RWPE2 (cell line): ENCODE measurements around the gene ATP13A3.
"Not testable (repeated sequence)": the region's sequence is repeated elsewhere in the genome, so short reads cannot be mapped to it uniquely, and the experiment has no call there.

Source experiments
- ATAC-seq: fragments of 200-7000 bp; cut with Tn5 transposase; 3 replicates; pipeline ENCODE4 v1.9.1; 2021; ENCODE audit warnings: low read depth
- DNase-seq: peaks from one replicate; pipeline ENCODE4 v3.0.0-alpha.2; 2020; ENCODE audit warnings: low spot score
- H3K27ac ChIP-seq: fragments of 450-650 bp; 2 replicates; pipeline ENCODE4 v1.5.1; 2017; ENCODE audit warnings: mild to moderate bottlenecking; ENCODE audit not compliant: poor library complexity, severe bottlenecking
- H3K27me3 ChIP-seq: fragments of 250-450 bp; sonication (Bioruptor Pico); 2 replicates; pipeline ENCODE4 v1.5.1; 2021; ENCODE audit warnings: mild to moderate bottlenecking, moderate library complexity; ENCODE audit not compliant: insufficient read depth, poor library complexity, severe bottlenecking
- H3K36me3 ChIP-seq: fragments of 250-450 bp; sonication (Bioruptor Pico); 2 replicates; pipeline ENCODE4 v1.5.1; 2020; ENCODE audit warnings: low read depth, mild to moderate bottlenecking, moderate library complexity
- H3K4me1 ChIP-seq: fragments of 250-450 bp; sonication (Bioruptor Pico); 2 replicates; pipeline ENCODE4 v1.5.1; 2021; ENCODE audit warnings: mild to moderate bottlenecking, moderate library complexity; ENCODE audit not compliant: insufficient read depth, poor library complexity, severe bottlenecking
- H3K4me3 ChIP-seq: fragments of 250-450 bp; sonication (Bioruptor Pico); 2 replicates; pipeline ENCODE4 v1.5.1; 2021; ENCODE audit warnings: mild to moderate bottlenecking, moderate library complexity; ENCODE audit not compliant: severe bottlenecking
- H3K9me3 ChIP-seq: fragments of 250-450 bp; sonication (Bioruptor Pico); 2 replicates; pipeline ENCODE4 v1.5.1; 2021; ENCODE audit warnings: mild to moderate bottlenecking, moderate library complexity; ENCODE audit not compliant: severe bottlenecking
- TF ChIP-seq, protein P1 (sequence below): fragments of 450-650 bp; IDR thresholded peaks from one replicate; pipeline ENCODE4 v1.5.1; 2017; ENCODE audit warnings: mild to moderate bottlenecking, moderate library complexity; ENCODE audit not compliant: poor library complexity, severe bottlenecking

ATP13A3 gene

DNA sequence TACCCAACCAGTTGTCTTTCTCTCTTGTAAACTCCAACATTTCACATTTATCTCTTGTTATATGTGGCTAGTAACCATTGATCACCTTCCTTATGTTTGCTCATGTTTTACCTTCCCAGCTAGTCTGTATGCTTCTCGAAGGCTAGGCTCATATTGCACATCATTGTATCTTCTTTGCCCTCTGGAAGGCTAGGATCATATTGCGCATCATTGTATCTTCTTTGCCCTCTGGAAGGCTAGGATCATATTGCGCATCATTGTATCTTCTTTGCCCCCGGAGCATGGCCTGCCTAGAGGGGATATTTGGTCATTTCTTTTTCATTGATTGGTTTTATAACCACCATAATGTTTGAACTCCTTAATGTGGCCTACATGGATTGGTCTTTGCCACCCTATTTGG is 39.4 kb upstream of the ATP13A3 start:
- ATAC-seq (no peak), DNase-seq (no peak)
- Histone ChIP-seq H3K36me3 (no peaks in the 10 kb centered on the region), H3K4me3 (no peak overlapping the region), H3K27me3 (no peaks in the 10 kb centered on the region), H3K27ac (peak overlapping the region; percentile 96), H3K4me1 (peaks cover 18% of the 10 kb centered on the region), H3K9me3 (no peaks in the 10 kb centered on the region)
- TF ChIP-seq, protein P1, sequence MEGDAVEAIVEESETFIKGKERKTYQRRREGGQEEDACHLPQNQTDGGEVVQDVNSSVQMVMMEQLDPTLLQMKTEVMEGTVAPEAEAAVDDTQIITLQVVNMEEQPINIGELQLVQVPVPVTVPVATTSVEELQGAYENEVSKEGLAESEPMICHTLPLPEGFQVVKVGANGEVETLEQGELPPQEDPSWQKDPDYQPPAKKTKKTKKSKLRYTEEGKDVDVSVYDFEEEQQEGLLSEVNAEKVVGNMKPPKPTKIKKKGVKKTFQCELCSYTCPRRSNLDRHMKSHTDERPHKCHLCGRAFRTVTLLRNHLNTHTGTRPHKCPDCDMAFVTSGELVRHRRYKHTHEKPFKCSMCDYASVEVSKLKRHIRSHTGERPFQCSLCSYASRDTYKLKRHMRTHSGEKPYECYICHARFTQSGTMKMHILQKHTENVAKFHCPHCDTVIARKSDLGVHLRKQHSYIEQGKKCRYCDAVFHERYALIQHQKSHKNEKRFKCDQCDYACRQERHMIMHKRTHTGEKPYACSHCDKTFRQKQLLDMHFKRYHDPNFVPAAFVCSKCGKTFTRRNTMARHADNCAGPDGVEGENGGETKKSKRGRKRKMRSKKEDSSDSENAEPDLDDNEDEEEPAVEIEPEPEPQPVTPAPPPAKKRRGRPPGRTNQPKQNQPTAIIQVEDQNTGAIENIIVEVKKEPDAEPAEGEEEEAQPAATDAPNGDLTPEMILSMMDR = no peak

- Histone ChIP-seq H3K9me3 (no peaks in the 10 kb centered on the region), H3K4me1 (peaks cover 30% of the 10 kb centered on the region), H3K4me3 (no peak overlapping the region), H3K27ac (peak overlapping the region; percentile 90), H3K36me3 (no peaks in the 10 kb centered on the region), H3K27me3 (no peaks in the 10 kb centered on the region)
- no peak for DNase-seq
- no peak for ATAC-seq
- TF ChIP-seq, protein P1 = no peak
Observed at GRCh38 chr3:194522579-194523046, 35.8 kb upstream of the ATP13A3 start.

- Histone ChIP-seq H3K27ac (peak overlapping the region; percentile 90), H3K4me1 (peaks cover 30% of the 10 kb centered on the region), H3K4me3 (no peak overlapping the region), H3K27me3 (no peaks in the 10 kb centered on the region), H3K9me3 (no peaks in the 10 kb centered on the region), H3K36me3 (no peaks in the 10 kb centered on the region)
- DNase-seq = no peak
- TF ChIP-seq, protein P1 = no peak
- peak; percentile 90 for ATAC-seq
Observed at GRCh38 chr3:194521510-194522260, 34.9 kb upstream of the ATP13A3 start.

DNA sequence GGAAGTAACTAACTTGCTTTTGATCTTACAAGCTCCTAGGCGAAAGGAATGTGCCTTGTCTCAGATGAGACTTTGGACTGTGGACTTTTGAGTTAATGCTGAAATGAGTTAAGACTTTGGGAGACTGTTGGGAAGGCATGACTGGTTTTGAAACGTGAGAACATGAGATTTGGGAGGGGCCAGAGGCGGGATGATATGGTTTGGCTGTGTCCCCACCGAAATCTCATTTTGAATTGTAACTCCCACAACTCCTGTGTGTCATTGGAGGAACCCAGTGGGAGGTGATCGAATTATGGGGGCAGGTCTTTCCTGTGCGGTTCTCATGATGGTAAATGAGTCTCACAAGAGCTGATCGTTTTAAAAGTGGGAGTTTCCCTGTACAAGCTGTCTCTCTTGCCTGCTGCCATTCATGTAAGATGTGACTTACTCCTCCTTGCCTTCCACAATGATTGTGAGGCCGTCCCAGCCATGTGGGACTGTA is 33.9 kb upstream of the ATP13A3 start:
- H3K36me3 ChIP-seq, H3K9me3 ChIP-seq, H3K4me3 ChIP-seq, ATAC-seq, H3K27me3 ChIP-seq, DNase-seq: not testable (repeated sequence)
- Histone ChIP-seq H3K27ac (peak overlapping the region; percentile 90), H3K4me1 (peaks cover 30% of the 10 kb centered on the region)

DNA sequence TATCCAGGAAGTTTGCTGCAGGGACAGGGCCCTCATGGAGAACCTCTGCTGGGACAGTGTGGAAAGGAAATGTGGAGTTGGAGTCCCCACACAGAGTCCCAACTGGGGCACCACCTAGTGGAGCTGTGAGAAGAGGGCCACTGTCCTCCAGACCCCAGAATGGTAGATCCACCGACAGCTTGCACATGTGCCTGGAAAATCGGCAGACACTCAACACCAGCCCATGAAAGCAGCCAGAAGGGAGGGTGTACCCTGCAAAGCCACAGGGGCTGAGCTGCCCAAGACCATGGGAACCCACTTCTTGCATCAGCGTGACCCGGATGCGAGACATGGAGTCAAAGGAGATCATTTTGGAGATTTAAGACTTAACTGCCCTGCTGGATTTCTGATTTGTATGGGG is 33.4 kb upstream of the ATP13A3 start:
- H3K27me3 ChIP-seq, H3K36me3 ChIP-seq, ATAC-seq, H3K9me3 ChIP-seq, H3K4me3 ChIP-seq, DNase-seq: not testable (repeated sequence)
- Histone ChIP-seq H3K4me1 (peaks cover 30% of the 10 kb centered on the region), H3K27ac (peak overlapping the region; percentile 90)

- Histone ChIP-seq H3K27ac (no peak overlapping the region), H3K4me3 (no peak overlapping the region), H3K36me3 (no peaks in the 10 kb centered on the region), H3K4me1 (peaks cover 30% of the 10 kb centered on the region), H3K9me3 (no peaks in the 10 kb centered on the region), H3K27me3 (no peaks in the 10 kb centered on the region)
- ATAC-seq = peak; percentile 55; the same call in 2 of the 3 replicates
- no peak for DNase-seq
- TF ChIP-seq, protein P1 = no peak
Observed at GRCh38 chr3:194518652-194519051, 31.9 kb upstream of the ATP13A3 start.
